ENCODE data around the gene BICDL1.

The BICDL1 gene

DNA sequence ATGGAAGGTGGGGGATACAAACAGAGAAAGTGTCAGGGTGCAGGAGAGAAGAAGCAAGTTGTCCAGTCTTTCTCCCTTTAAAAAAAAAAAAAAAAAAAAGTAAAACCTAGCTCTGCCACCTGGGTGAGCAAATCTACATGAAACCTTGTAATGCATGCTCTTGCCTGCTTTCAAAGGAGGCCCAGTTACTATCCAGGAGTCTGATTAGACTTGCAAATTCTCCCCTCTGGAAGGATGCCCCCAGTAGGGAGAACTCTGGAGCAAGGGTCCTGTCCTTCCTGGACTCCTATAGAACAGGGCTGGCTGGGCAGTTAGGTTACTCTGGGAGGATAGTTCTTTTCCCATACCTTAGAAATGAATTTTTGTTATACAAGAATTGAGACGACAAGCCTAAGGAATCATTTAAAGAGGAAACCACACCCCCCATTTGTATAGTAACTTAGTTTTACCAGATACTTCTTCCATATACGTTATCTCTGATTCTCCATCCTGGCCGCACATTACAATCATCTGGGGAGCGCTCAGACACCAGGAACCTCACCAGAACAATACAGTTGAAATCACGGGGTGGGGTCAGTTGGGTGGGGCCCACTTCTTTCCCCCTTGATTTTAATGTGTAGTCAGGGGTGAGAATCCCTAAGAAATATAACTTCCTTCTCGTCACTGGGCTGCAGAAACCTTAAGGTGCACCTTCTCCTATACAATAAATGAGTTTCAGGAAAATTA lies 97.0 kb downstream of the BICDL1 start:
- no peak for DNase-seq

GRCh38 chr12:120086801-120087621 lies 98.0 kb downstream of the BICDL1 start:
- DNase-seq, result peak; percentile 100

- DNase-seq, result no peak
Observed at GRCh38 chr12:120089105-120089504, 100.1 kb downstream of the BICDL1 start.

DNA sequence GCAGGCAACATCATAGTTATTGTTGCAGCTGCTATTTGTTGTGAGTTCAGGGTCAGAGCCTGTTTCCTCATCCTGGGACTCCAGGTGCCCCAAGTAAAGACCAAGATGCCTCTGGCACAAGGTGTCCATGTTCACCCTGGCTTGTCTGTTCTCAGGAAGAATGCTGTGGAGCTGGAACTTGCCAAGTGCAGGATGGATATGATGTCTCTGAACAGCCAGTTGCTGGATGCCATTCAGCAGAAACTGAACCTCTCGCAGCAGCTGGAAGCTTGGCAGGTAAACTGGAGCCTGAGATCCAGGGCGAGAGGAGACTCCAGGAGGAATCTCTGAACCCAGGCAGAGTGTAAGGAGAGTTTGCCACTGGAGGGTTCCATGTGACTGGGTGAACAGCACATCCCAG lies 100.8 kb downstream of the BICDL1 start:
- no peak for DNase-seq

- DNase-seq, result no peak
Observed at GRCh38 chr12:120090206-120090605, 101.2 kb downstream of the BICDL1 start.

DNA sequence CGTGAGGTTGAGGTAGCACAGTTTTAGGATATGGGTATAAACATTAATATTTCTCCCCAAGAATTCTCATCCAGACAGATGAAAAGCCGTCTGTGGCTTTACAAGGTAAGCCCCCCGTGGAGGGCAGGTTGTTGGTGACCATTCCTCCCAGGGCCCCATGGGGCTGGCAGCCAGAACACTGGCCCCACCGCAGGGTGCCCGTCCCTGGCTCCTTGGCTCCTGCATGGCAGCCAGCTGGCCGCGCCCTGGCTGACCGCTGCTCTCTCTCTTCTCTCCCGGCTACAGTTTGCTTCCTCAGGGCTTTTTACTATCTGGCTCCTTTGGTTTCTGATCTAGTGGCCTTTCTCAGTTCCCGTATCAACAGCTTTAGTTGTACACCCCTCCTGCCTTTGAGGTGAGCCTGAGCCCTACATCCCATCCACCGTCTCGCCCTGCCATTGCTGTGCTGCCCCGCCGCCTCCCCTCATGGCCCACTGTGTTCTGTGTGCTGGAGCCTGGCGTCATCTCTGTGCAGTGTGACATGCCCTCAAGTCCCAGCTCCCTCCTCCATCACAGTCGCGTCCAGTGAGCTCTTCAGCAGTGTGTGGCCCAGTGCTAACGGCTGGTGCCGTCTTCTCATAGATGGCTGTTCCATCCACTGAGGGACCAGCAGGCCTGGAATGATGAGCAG lies 101.7 kb downstream of the BICDL1 start:
- no peak for DNase-seq

- DNase-seq, result no peak
Observed at GRCh38 chr12:120091371-120092090, 102.5 kb downstream of the BICDL1 start.

DNA sequence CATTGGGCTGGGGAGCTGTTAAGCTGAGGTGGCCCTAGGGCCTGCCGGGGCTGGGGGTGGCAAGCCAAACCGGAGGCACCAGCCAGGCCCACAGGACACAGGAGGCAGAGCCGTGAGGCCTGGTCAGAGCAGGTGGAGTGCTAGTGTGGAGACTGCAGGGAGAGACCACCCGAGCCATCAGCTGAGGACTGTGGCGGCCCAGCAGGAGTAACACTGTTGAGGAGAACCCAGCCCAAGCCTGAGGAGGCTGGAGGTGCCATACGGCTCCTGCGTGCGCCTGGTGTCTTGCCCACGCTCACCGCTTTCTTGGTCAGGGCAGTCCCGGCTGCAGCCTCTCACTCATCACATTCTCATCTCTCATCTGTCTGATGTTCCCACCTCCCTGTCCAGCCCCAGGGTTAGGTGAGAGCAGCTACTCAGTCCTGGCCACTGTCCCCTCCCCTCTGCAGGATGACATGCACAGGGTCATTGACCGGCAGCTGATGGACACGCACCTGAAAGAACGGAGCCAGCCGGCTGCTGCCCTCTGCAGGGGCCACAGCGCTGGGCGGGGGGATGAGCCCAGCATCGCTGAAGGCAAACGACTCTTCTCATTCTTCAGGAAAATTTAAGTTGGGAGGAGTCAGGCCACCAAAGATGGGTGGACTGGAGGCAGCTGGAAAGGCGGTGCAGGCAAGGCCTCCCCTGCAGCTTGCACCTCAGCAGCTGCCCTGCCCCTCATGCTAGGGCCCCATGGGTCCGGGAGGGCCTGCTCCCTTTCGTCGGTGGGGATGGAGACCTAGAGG lies 103.7 kb downstream of the BICDL1 start:
- no peak for DNase-seq

GRCh38 chr12:120093336-120093591 lies 104.2 kb downstream of the BICDL1 start:
- DNase-seq, result no peak

DNA sequence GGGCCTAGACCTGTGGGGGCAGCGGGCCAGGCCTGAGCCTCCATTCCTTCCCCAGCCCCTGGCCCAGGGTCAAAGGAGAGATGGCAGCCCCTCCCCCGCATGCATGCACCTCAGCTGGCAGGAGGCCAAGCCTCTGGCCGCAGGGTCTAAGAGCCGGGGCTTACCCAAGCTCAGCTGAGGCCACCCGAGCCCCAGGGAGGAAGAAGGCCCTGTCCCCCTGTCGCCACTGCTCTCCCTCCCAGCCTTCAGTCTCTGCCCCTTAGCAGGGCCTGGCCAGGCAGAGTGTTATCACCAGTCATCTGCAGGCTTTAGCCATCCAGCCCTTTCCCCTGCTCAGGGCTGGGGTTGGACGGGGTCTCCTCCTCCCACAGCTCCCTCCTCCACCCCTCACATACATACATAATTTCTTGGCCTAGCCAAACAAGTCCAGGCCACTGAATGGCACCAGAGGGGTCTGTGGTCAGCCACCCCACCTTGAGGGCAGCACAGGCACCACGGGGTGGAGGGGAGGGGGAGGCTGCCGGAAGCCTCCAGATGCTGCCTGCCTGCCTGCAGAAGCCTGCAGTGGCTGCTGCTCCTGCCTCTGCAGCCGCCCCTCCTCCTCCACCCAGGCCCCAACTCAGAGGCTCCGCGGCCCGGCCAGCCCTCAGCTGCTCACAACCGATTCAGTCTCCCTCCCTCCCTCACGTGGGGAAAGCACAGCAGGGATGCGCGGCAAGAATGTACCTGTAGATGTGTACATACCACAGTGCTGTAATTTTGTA lies 104.7 kb downstream of the BICDL1 start:
- DNase-seq, result no peak

- DNase-seq, result no peak
Observed at GRCh38 chr12:120094485-120094884, 105.4 kb downstream of the BICDL1 start.

- no peak for DNase-seq
Observed at GRCh38 chr12:120095331-120095730, 106.3 kb downstream of the BICDL1 start.

DNA sequence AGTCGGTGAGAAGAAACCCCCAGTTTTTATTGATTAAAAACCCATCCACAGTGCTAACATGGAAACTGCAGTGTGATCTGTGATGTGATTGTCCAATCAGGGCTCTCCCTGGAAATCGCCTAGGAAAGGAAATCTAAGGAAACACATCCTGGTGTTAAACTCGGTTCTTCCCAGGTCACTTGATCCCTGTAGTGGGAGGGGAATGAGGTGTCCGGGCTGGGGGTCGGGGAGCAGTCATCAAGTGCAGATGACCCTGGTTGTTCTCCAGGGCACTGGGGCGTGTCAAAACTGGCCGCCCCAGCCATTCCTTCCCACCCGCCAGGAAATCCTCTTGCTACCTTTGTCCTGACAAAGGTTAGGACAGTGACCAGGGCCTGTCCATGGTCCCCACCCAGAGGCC lies 106.7 kb downstream of the BICDL1 start:
- DNase-seq, result no peak

- DNase-seq, result no peak
Observed at GRCh38 chr12:120096671-120097202, 107.7 kb downstream of the BICDL1 start.

- DNase-seq, result no peak
Observed at GRCh38 chr12:120098756-120099470, 109.9 kb downstream of the BICDL1 start.

DNA sequence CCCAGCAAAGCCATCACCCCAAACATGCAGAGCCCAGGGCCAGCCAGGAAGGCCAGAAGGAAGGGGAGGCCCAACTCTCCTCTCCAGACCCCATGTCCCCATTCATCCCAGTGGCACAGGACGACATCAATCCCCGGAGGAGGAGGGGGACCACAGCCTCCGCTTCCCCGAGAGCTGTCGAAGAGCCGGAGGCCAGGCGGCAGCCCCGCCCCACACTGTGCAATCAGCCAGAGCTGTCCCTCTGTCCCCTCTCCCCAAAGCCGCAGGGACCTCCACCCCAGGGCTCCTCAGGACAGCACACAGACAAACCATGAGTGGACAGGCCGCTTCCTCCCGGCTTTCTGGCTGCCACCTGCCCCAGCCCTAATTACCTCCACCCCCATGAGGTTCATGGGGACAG lies 110.7 kb downstream of the BICDL1 start:
- DNase-seq, result no peak

DNA sequence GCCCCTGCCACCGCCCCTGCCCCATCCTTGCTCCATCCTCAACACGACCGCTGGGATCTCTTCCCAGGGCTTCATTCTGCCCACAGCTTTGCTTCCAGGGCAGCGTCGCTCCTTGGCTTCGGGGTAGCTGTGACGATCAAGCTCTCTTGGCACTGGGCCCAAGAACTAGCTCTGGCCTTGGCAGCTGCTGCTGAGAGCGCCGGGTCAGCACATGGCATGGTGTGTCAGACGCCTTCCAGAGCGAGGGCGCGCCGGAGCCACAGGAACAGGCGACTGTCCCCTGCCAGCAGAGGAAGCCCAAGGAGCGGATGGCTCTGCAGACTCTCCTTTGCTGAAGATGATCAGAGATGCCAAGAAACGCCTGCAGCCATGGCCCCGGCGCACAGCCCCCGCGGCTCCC lies 111.6 kb downstream of the BICDL1 start:
- no peak for DNase-seq

DNA sequence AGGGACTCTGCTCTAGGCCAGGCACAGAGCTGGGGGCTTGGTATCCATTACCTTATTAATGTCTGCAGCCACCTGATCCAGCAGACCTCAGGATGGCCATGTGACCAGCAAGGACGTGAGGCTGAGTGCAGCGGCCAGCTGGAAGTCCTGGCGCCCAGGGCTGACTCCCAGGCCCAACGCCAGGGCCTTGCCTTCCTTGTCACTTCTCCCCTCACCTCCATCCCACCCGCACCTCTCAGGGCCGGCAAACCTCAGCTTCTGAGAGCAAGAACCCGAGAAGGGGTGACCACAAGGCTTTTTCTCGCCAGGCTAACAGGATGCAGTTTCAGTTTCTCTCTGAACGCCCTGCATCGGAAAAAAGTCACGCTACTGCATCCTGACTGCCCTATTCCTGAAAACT lies 112.1 kb downstream of the BICDL1 start:
- DNase-seq, result no peak

- no peak for DNase-seq
Observed at GRCh38 chr12:120101617-120102016, 112.6 kb downstream of the BICDL1 start.

GRCh38 chr12:120102189-120103043 lies 113.4 kb downstream of the BICDL1 start:
- DNase-seq, result no peak
